Measurements from ENCODE around the gene ILF3.
A peak's percentile ranks its signal among the peaks of the same experiment; 100 is the strongest.

ILF3 gene

GRCh38 chr19:10701955-10702525, 47.9 kb downstream of the ILF3 start:
- peak in 2 of 3 experiments; percentile 68 to 72 for DNase-seq

- no peak for DNase-seq
Measured at GRCh38 chr19:10706990-10707389, 52.8 kb downstream of the ILF3 start.

- DNase-seq = no peak
Measured at GRCh38 chr19:10707440-10707839, 53.3 kb downstream of the ILF3 start.

GRCh38 chr19:10708291-10708690, 54.1 kb downstream of the ILF3 start:
- no peak for DNase-seq

- DNase-seq = no peak
Measured at GRCh38 chr19:10712045-10712444, 57.9 kb downstream of the ILF3 start.

- no peak for DNase-seq
Measured at GRCh38 chr19:10712754-10713153, 58.6 kb downstream of the ILF3 start.

- peak in 2 of 3 experiments; percentile 47 to 64 for DNase-seq
Measured at GRCh38 chr19:10713317-10713716, 59.2 kb downstream of the ILF3 start.

GRCh38 chr19:10717054-10717355, 62.9 kb downstream of the ILF3 start:
- no peak for DNase-seq

- peak; percentile 99 to 100 (median 100) for DNase-seq
Measured at GRCh38 chr19:10717356-10718204, 63.4 kb downstream of the ILF3 start, which contains the start of gene DNM2. TSS of gene DNM2 (plus strand) at chr19:10718079. CDS start at chr19:10718243, 164 bp downstream.

GRCh38 chr19:10718205-10719196, 64.4 kb downstream of the ILF3 start:
- peak in 2 of 3 experiments; percentile 74 to 81 for DNase-seq

GRCh38 chr19:10719466-10719961, 65.4 kb downstream of the ILF3 start:
- DNase-seq = no peak

- DNase-seq = no peak
Measured at GRCh38 chr19:10720607-10721125, 66.5 kb downstream of the ILF3 start.

GRCh38 chr19:10723591-10723990, 69.4 kb downstream of the ILF3 start:
- no peak for DNase-seq

- no peak for DNase-seq
Measured at GRCh38 chr19:10724573-10725071, 70.5 kb downstream of the ILF3 start.

- DNase-seq = no peak
Measured at GRCh38 chr19:10725415-10725814, 71.3 kb downstream of the ILF3 start.

GRCh38 chr19:10726268-10726667, 72.1 kb downstream of the ILF3 start:
- no peak for DNase-seq

- DNase-seq = peak in 2 of 3 experiments; percentile 63 to 86
Measured at GRCh38 chr19:10727685-10728201, 73.6 kb downstream of the ILF3 start.

GRCh38 chr19:10729411-10729810, 75.3 kb downstream of the ILF3 start:
- DNase-seq = no peak

GRCh38 chr19:10730932-10731331, 76.8 kb downstream of the ILF3 start:
- DNase-seq = no peak

GRCh38 chr19:10735741-10736140, 81.6 kb downstream of the ILF3 start:
- DNase-seq = no peak

GRCh38 chr19:10736189-10736588, 82.0 kb downstream of the ILF3 start:
- DNase-seq = no peak

- no peak for DNase-seq
Measured at GRCh38 chr19:10736916-10737551, 82.9 kb downstream of the ILF3 start.
